LNCaP clone FGC (cell line): ENCODE results near the gene SETD1B.
A peak's percentile ranks its signal among the peaks of the same experiment; 100 is the strongest.

Experiments
- DNase-seq: peaks from one replicate; pipeline ENCODE4 v3.0.0-alpha.2; 2011; ENCODE audit warnings: low read depth
- H3K4me3 ChIP-seq: 2 replicates; pipeline ENCODE4 v1.5.1; 2011; ENCODE audit warnings: mild to moderate bottlenecking, low read depth, low read length, control low read depth
- TF ChIP-seq, protein P1 (sequence below): IDR thresholded peaks from 2 replicates; pipeline ENCODE4 v1.5.1; 2012; ENCODE audit warnings: mild to moderate bottlenecking; ENCODE audit not compliant: control insufficient read depth, insufficient read depth; ENCODE audit errors: extremely low read depth

SETD1B gene

DNA sequence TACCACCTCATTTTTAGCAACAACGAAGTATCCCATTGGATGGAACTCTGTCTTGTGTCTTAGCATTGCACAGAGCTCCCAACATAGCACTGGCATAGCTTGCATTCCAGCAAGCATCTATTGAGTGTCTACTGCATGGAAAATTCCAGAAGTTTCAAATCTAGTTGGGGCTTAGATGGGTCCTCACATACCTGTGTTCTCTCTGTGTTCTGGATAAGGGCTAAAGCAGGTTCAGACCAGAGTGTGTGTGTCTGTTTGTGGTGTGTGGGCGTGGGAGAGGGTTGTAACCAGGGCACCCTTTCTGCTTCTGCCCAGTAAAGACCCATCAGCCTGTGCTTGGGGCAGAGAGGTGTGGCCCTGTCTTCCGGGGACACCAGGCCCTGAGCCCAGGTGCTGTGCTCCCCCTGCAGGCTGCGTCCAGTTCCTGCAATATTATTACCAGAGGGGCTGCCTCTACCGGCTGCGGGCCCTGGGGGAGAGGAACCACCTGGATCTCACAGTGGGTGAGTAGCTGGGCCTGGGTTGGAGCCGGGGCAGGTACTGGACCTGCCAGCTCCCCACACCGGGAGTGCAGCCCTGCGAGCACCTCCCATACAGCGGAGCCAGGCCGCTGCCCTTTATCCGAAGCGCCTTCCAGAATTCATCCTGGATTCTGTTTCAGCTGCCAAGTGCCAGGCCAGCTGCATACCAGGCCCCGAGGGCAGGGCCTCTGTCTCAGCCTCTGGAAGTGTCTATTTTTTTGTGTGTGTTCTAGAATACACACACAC, 30.6 kb upstream of the SETD1B start:
- DNase-seq: no peak
- no peak overlapping the region for H3K4me3 ChIP-seq
- TF ChIP-seq, protein P1, sequence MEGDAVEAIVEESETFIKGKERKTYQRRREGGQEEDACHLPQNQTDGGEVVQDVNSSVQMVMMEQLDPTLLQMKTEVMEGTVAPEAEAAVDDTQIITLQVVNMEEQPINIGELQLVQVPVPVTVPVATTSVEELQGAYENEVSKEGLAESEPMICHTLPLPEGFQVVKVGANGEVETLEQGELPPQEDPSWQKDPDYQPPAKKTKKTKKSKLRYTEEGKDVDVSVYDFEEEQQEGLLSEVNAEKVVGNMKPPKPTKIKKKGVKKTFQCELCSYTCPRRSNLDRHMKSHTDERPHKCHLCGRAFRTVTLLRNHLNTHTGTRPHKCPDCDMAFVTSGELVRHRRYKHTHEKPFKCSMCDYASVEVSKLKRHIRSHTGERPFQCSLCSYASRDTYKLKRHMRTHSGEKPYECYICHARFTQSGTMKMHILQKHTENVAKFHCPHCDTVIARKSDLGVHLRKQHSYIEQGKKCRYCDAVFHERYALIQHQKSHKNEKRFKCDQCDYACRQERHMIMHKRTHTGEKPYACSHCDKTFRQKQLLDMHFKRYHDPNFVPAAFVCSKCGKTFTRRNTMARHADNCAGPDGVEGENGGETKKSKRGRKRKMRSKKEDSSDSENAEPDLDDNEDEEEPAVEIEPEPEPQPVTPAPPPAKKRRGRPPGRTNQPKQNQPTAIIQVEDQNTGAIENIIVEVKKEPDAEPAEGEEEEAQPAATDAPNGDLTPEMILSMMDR: peak; percentile 91

DNA sequence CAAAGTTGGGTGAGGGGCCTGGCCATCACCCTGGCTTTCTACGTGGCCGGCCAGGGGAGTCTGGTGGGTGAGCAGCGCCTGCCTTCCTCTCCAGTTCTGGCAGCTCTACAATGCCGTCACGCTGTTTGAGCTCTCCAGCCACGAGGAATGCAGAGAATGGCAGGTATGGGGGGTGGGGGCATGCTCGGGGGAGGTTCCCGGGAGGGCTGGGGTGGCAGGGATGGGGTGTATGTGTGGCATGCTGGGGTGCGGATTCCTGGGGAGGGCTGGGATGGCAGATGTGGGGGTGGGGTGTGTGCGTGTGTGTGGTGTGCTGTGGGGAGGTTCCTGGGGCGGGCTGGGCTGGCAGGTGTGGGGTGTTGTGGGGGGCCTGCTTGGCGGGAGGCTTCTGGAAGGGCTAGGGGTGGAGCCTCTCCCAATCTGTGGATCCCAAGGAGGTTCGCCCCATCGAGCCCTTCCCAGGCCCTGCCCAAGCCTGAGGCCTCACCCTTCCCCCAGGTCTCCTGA, 28.8 kb upstream of the SETD1B start:
- DNase-seq: no peak
- no peak overlapping the region for H3K4me3 ChIP-seq
- TF ChIP-seq, protein P1: no peak

DNA sequence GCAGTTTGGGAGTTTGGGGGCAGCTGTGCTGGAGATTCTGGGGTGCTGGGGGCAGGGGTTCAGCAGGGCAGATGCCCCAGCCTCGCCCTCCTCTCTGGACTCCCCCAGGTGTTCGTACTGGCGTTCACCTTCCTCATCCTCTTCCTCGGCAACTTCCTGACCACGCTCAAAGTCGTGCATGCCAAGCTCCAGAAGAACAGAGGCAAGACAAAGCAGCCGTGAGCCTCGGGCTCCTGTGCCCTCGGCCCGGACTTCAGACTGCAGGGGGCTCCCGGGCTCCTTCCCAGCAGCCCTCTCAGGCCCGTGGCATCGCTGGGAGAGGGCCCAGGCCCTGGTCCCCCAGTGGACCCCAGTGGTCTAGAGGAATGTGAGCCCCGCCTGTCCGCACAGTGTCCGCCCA, 28.3 kb upstream of the SETD1B start:
- TF ChIP-seq, protein P1: no peak
- H3K4me3 ChIP-seq: no peak overlapping the region
- DNase-seq: no peak

DNA sequence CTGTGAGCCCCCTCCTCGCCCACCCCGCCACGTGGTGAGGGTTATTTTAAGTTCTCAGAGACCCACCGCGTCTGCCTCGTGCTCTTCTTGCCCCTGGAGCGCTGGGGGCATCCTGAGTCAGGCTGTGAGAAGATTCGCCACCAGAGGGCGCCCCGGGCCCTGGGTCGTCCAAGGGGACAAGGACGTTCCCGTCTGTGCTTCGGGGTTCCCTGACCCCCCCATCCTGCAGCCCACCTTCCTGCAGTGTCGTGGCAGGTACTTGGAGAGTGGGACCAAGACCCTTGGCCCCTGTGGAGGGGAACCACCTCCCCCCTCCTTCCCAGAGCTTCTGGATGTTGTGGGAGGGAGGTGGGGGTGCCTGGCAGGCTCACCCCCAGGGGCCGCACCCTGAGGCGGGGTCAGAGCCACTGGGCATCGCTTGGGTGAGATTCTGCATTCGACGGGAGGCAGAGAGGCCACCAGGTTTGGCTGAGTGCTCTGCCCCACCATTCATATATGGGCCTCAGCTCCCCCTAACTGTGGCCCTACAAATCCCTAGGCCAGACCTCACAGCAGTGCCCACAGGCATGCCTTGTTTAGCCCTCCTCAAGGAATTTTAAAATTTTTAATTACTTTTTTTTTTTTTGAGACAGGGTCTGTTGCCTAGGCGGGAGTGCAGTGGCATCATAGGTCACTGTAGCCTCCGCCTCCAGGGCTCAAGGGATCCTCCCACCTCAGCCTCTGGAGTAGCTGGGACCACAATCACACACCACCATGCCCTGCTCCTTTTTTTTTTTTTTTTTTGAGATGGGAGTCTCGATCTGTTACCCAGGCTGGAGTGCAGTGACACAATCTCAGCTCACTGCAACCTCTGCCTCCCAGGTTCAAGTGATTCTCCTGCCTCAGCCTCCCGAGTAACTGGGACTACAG, 27.4 kb upstream of the SETD1B start:
- no peak overlapping the region for H3K4me3 ChIP-seq
- DNase-seq: no peak
- TF ChIP-seq, protein P1: peak; percentile 80

DNA sequence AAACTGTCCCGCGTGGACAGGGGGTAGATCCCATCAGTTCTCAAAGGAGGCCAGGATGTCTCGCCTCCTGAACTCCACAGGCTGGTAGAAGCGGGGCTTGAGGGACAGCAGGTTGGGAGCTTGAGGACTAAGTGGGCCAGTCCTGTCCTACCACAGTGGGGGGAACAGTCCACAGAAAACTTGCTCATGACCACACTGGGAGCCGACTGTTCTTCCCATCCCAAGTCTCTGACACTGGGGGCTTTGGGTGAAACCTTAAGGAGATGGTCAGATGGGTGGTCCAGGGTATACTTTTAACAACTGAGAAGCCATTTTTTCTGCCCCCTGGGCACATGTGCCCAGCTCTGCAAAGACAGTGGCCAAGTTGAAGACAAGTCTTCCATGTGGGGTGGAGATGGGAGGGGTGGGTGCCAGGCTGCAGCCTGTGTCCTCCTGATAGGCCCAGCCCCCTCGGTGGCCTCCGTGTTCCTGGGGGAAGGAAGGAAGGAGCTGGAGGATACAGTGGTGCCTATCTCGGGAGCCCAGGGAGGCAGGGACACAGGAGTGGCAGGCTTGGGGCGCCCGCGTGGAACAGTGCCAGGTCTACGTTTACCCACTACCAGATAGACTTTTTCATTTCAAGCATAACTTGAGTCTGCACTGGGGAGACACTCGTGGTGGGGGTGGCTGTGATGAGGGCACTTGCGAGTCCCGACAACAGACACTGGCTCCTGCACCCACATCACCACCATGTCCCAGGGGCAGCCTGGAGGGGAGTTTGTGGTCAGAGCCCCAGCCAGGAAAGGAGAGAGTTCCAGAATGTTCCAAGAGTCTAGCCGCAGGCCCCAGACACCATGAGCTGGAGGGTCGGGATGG, 25.0 kb upstream of the SETD1B start:
- TF ChIP-seq, protein P1: no peak
- H3K4me3 ChIP-seq: no peak overlapping the region
- DNase-seq: no peak

DNA sequence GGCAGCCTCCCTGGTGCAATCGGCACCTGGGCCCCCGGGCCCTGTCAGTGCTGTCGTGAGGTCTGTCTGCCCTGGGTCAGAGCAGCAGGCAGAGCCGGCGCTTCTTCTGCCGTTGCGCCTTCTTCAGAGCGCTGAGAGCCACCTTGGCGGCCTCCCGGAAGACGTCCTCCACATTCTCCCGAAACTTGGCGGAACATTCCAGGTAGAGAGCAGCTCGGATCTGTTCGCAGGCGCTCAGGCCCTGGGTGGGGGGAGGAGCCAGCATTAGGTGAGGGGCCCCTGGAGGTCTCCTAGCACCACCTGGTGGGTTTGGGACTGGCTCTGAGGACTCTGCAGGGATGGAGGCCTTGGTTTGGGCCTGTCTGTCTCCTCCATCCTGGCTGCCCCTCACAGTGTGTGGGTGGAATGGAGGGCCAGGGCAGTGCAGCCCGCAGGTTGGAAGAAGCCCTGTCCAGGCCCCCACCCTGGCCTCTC, 24.4 kb upstream of the SETD1B start:
- no peak overlapping the region for H3K4me3 ChIP-seq
- no peak for DNase-seq
- TF ChIP-seq, protein P1: no peak
